Measurements from ENCODE around the gene WWP2. TPM values are rescaled to one million over a fixed set of nuclear protein-coding genes. Genes with fewer than 3 reads are reported as not detected.

Gene WWP2
- polyA plus RNA-seq, 3 donors = 29.6 to 54.4 (median 46.0) TPM

- WGBS (ENCODE audit: insufficient coverage) = 100% methylated on average over 1 of the region's 2 CpGs
- Histone ChIP-seq H3K27ac (ENCODE audit: low read depth in 1 of 2, low read length in 2 of 2) (no peak overlapping the region), H3K79me2 (ENCODE audit: insufficient read depth, low read length) (no peaks in the 10 kb centered on the region), H3K9ac (ENCODE audit: insufficient read depth, low read length, poor library complexity, severe bottlenecking) (no peak overlapping the region), H3K4me3 (replicated peaks in 1 of 3; ENCODE audit: low read depth in 2 of 3, low read length in 3 of 3) (no peak overlapping the region), H2AFZ (ENCODE audit: insufficient read depth, low read depth, low read length, poor library complexity, severe bottlenecking) (peak overlapping the region; percentile 68), H3K36me3 (replicated peaks in 1 of 2; ENCODE audit: control insufficient read depth in 1 of 2, insufficient read depth in 2 of 2, low read length in 2 of 2) (no peaks in the 10 kb centered on the region), H4K20me1 (ENCODE audit: insufficient read depth, low read length) (no peaks in the 10 kb centered on the region), H3K9me3 (replicated peaks in 1 of 2; ENCODE audit: control insufficient read depth in 1 of 2, insufficient read depth in 1 of 2, low read length in 2 of 2) (no peaks in the 10 kb centered on the region), H3K27me3 (ENCODE audit: control insufficient read depth in 2 of 2, insufficient read depth in 2 of 2, low read length in 2 of 2) (no peaks in the 10 kb centered on the region), H3K4me1 (ENCODE audit: control insufficient read depth in 1 of 2, insufficient read depth in 2 of 2, low read length in 2 of 2) (peaks cover 23 to 31% of the 10 kb centered on the region in 2 donors), H3K4me2 (replicated peaks; ENCODE audit: extremely low read depth, low read length, poor library complexity, severe bottlenecking) (no peak overlapping the region)
- no peak for TF ChIP-seq CTCF (IDR thresholded peaks at IDR 0.05)
- H3K9me3 Mint-ChIP-seq = no peaks in the 10 kb centered on the region
- intact Hi-C loops (cut with micrococcal nuclease) = no loop called here
- no peak overlapping the region for H3K27ac Mint-ChIP-seq
- peaks cover 0 to 2% (median 1%) of the 10 kb centered on the region in 3 donors for H3K27me3 Mint-ChIP-seq (ENCODE audit: low read depth in 3 of 3)
- H3K36me3 Mint-ChIP-seq = no peaks in the 10 kb centered on the region
- H3K4me1 Mint-ChIP-seq = peaks cover 30% of the 10 kb centered on the region
- H3K4me3 Mint-ChIP-seq = no peak overlapping the region
- no peak for DNase-seq
Observed at GRCh38 chr16:69724414-69724873, 37.7 kb upstream of the WWP2 start.

- H3K4me3 ChIP-seq (replicated peaks in 1 of 3; ENCODE audit: low read depth in 2 of 3, low read length in 3 of 3) = no peak overlapping the region
- no peaks in the 10 kb centered on the region for H3K36me3 ChIP-seq (replicated peaks in 1 of 2; ENCODE audit: control insufficient read depth in 1 of 2, insufficient read depth in 2 of 2, low read length in 2 of 2)
- H3K9ac ChIP-seq (ENCODE audit: insufficient read depth, low read length, poor library complexity, severe bottlenecking) = no peak overlapping the region
- no peak for TF ChIP-seq CTCF (IDR thresholded peaks at IDR 0.05)
- no peaks in the 10 kb centered on the region for H4K20me1 ChIP-seq (ENCODE audit: insufficient read depth, low read length)
- no peaks in the 10 kb centered on the region for H3K79me2 ChIP-seq (ENCODE audit: insufficient read depth, low read length)
- no peak overlapping the region for H3K4me3 Mint-ChIP-seq
- H3K4me2 ChIP-seq (replicated peaks; ENCODE audit: extremely low read depth, low read length, poor library complexity, severe bottlenecking) = no peak overlapping the region
- WGBS (ENCODE audit: insufficient coverage) = 50% methylated on average over 6 of the region's 6 CpGs
- peak in 1 of 3 donors; percentile 15 for DNase-seq
- peaks cover 1 to 2% (median 1%) of the 10 kb centered on the region in 3 donors for H3K27me3 Mint-ChIP-seq (ENCODE audit: low read depth in 3 of 3)
- peaks cover 23 to 31% of the 10 kb centered on the region in 2 donors for H3K4me1 ChIP-seq (ENCODE audit: control insufficient read depth in 1 of 2, insufficient read depth in 2 of 2, low read length in 2 of 2)
- no peaks in the 10 kb centered on the region for H3K36me3 Mint-ChIP-seq
- no peaks in the 10 kb centered on the region for H3K27me3 ChIP-seq (ENCODE audit: control insufficient read depth in 2 of 2, insufficient read depth in 2 of 2, low read length in 2 of 2)
- peaks cover 30% of the 10 kb centered on the region for H3K4me1 Mint-ChIP-seq
- H3K27ac Mint-ChIP-seq = peak overlapping the region in 3 of 7 donors; percentile 26 to 68 (median 51)
- intact Hi-C loops (cut with micrococcal nuclease) = no loop called here
- H3K27ac ChIP-seq (ENCODE audit: low read depth in 1 of 2, low read length in 2 of 2) = no peak overlapping the region
- H3K9me3 Mint-ChIP-seq = no peaks in the 10 kb centered on the region
- H2AFZ ChIP-seq (ENCODE audit: insufficient read depth, low read depth, low read length, poor library complexity, severe bottlenecking) = peak overlapping the region; percentile 68
- no peaks in the 10 kb centered on the region for H3K9me3 ChIP-seq (replicated peaks in 1 of 2; ENCODE audit: control insufficient read depth in 1 of 2, insufficient read depth in 1 of 2, low read length in 2 of 2)
Observed at GRCh38 chr16:69724981-69725479, 37.1 kb upstream of the WWP2 start.
